Measurements from ENCODE around the gene APLNR.

APLNR gene

GRCh38 chr11:57213342-57214097, 23.5 kb downstream of the APLNR start:
- TF ChIP-seq, protein P1, sequence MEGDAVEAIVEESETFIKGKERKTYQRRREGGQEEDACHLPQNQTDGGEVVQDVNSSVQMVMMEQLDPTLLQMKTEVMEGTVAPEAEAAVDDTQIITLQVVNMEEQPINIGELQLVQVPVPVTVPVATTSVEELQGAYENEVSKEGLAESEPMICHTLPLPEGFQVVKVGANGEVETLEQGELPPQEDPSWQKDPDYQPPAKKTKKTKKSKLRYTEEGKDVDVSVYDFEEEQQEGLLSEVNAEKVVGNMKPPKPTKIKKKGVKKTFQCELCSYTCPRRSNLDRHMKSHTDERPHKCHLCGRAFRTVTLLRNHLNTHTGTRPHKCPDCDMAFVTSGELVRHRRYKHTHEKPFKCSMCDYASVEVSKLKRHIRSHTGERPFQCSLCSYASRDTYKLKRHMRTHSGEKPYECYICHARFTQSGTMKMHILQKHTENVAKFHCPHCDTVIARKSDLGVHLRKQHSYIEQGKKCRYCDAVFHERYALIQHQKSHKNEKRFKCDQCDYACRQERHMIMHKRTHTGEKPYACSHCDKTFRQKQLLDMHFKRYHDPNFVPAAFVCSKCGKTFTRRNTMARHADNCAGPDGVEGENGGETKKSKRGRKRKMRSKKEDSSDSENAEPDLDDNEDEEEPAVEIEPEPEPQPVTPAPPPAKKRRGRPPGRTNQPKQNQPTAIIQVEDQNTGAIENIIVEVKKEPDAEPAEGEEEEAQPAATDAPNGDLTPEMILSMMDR (IDR thresholded peaks at IDR 0.05) = no peak

DNA sequence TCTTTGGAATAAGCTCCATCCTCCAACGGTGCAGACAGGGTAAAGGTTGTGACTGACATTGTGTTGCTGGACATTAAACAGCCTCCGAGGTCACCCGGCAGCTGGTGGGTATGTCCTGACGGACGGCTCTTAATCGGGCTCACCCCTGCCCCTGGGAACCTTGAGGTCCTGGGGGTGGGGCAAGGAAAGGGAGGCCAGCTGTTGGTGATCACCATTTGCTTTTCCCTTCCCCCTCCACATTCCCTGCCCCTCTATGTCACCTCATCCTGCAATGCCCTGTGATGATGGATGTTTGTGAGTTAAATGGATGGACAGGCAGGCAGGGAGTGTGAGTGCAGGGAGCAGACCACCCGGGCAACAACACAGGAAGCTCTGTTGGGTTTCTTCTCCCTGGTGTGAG, 26.3 kb downstream of the APLNR start:
- TF ChIP-seq, protein P1 (IDR thresholded peaks at IDR 0.05) = no peak

- TF ChIP-seq, protein P1 (IDR thresholded peaks at IDR 0.05) = no peak
Measured at GRCh38 chr11:57207168-57207567, 29.9 kb downstream of the APLNR start.

DNA sequence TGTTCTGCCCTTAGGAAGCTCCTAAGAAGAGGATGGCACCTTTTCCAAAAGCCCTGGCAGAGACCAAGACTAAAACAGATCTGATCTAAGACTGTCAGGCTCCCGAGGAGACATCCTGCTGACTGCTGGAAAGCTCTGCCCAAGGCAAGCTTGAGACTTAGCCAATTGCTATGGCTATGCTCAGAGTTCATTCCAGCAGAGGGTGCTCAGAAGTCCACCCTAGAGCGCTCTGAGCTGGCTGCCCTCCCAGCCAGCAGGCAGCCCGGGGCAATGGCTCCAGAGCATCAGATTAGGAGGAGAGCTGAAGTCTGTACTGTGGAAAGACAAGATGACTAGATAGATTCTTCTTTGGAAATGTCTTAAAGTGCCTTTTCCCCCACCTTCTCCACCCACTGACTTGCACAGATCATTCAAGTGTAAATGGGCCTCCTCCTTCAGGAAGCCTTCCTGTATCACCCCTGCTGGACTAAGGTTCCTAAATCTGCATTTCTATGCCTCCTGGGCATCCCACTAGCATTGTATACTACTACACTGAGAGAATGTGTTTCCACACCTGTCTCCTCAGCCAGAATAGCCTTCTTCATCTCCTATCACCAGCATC, 31.9 kb downstream of the APLNR start:
- TF ChIP-seq, protein P1 (IDR thresholded peaks at IDR 0.05) = no peak

GRCh38 chr11:57203882-57204480, 33.1 kb downstream of the APLNR start:
- TF ChIP-seq, protein P1 (IDR thresholded peaks at IDR 0.05) = no peak

- TF ChIP-seq, protein P1 (IDR thresholded peaks at IDR 0.05) = no peak
Measured at GRCh38 chr11:57203359-57203758, 33.7 kb downstream of the APLNR start.

- TF ChIP-seq, protein P1 (IDR thresholded peaks at IDR 0.05) = no peak
Measured at GRCh38 chr11:57202281-57202680, 34.8 kb downstream of the APLNR start.
